ENCODE results near the gene HPCAL4. TPM values are rescaled to one million over a fixed set of nuclear protein-coding genes. Genes with fewer than 3 reads are reported as not detected.

HPCAL4 gene
- total RNA-seq, 1 experiment from 2014 or later = 1.3 TPM

GRCh38 chr1:39711966-39712340 lies 20.7 kb upstream of the HPCAL4 start:
- no peak for DNase-seq (ENCODE audit: low read depth, low spot score)
- in situ Hi-C loops (cut with HindIII; ENCODE audit: low pct_unique_long_range_greater_than_20kb, low sequenced_read_pairs) = no loop called here

DNA sequence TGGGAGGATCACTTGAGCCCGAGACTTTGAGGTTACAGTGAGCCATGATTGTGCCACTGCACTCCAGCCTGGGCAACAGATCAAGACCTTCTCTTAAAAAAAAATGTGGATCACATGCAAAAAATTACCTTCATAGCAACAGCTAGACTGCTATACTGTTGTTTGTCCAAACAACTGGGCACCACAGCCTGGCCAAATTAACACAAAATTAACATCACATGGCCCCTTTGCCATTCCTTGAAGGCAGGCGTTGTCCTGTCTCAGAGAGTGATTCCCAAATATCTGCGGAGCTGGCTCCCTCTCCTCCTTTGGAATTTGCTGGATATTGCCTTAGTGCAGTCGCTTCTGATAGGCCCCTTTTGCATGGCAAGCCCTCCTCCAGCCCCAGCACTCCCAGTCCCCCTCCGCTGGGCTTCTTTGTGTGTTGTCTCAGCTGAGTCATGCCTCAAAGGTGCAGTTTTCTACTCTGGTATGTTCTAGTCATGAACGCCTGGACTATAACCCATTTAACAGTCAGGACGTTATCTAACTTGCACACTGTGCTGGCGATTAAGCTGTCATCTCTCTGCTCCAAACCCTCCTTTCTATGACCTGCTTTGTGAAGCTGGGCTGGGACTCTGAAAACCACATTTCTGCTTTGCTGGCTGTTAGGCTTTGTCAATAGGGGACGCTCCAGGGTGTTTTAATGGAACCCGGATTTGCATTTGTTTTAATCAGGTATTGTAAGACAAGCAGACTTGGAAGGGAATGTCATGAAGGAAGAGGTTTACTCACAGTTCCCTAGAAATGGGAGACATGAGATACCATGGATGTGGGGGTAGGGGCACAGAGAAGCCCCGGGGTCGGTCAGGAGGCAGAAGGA lies 20.1 kb upstream of the HPCAL4 start:
- no peak for DNase-seq (ENCODE audit: low read depth, low spot score)
- in situ Hi-C loops (cut with HindIII; ENCODE audit: low pct_unique_long_range_greater_than_20kb, low sequenced_read_pairs) = no loop called here

- in situ Hi-C loops (cut with HindIII; ENCODE audit: low pct_unique_long_range_greater_than_20kb, low sequenced_read_pairs) = no loop called here
- no peak for DNase-seq (ENCODE audit: low read depth, low spot score)
These were observed 16.3 kb upstream of the HPCAL4 start for GRCh38 chr1:39707506-39707905.

DNA sequence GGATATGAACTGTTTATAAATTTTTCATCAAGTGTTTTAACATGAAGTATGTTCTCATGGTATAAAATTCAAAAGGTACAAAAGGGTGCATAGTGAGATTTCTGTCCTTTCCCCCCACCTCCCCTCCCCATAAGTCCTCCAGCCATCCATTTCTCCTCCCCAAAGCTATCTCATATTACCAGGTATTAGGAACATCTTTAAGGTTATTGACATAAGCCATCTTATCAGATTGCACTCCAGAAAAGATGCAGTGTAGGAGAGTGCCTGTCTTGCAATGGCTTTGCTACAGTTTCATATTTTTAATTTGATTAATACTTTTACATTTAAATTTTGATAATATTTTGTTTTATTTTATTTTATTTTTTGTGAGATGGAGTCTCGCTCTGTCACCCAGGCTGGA lies 13.5 kb upstream of the HPCAL4 start:
- DNase-seq (ENCODE audit: low read depth, low spot score) = no peak
- in situ Hi-C loops (cut with HindIII; ENCODE audit: low pct_unique_long_range_greater_than_20kb, low sequenced_read_pairs) = no loop called here

DNA sequence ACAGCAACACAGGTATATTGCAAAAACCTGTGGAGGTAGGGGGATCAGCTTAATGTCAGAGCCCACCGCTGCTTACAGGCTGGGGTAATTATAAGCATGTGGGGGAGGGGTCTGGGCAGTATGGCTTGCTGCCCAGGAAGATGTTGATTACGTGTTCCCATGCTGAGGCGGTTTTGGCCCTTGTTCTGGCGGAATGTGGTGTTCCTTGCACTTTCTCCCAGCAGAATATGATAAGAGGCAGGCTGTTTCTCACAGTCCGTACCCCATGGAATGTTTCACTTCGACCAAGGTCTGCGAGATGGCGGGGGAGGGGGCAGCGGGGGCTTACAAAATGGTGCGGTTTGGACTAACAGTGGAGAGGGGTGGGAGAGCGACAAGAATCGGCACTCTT lies 9.8 kb upstream of the HPCAL4 start:
- DNase-seq (ENCODE audit: low read depth, low spot score) = no peak
- in situ Hi-C loops (cut with HindIII; ENCODE audit: low pct_unique_long_range_greater_than_20kb, low sequenced_read_pairs) = no loop called here

DNA sequence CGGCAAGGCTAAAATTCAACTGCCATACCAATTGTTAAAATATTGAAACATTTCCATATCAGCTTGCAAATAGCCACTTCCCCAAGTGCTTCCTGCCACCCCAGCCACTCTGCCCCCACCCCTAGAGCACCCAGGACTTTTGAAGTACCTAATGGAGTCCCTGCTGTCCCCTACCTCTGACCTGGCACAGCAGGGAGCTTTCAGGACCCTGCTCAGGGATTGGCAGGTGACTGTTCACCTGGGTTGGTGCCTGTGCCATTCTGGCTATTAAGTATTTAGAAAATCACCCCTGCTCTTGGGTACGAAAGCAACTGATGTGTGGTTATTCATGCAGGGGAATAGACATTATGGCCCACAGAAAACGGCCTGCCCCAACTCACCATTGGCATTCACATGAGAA lies 9.1 kb upstream of the HPCAL4 start:
- in situ Hi-C loops (cut with HindIII; ENCODE audit: low pct_unique_long_range_greater_than_20kb, low sequenced_read_pairs) = no loop called here
- no peak for DNase-seq (ENCODE audit: low read depth, low spot score)

GRCh38 chr1:39699419-39699818 lies 8.2 kb upstream of the HPCAL4 start:
- no peak for DNase-seq (ENCODE audit: low read depth, low spot score)
- in situ Hi-C loops (cut with HindIII; ENCODE audit: low pct_unique_long_range_greater_than_20kb, low sequenced_read_pairs) = no loop called here

DNA sequence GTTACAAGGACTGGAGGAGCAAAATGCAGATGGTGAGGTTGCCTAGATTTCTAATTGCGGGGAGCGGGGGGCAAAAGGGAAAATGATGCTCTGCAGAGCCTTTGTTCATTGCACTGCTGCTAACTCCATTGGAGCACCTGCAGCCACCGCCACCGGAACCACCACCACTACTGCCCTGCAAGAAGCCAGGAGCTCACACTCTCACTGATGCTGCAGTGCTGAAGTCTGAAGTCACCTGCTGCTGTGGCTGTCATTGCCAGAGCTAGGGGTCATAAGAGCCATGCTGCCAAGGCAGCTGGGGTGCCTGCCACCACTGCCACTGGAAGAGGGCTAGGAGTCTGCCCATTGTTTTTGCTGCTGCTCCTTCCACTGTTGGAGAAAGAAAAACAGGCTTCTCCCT lies 7.3 kb upstream of the HPCAL4 start:
- DNase-seq (ENCODE audit: low read depth, low spot score) = no peak
- in situ Hi-C loops (cut with HindIII; ENCODE audit: low pct_unique_long_range_greater_than_20kb, low sequenced_read_pairs) = no loop called here

DNA sequence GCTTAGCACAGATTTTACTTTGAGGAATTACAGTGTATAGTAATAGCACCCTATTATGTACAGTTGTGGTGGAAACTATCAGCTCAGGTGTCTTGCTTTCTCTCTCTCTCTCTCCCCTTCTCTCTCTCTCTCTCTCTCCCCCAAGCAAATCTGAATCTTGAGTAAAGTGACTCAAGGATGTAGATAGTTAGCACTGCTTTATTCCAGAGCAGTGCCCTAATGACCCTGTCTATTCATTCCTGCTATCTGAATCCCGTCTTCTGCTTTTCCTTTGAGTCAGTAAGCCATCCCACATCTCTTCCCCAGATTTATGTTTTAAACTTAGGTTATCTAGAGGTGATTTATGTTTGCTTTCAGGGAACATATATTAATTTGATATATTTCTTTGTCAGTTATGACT lies 5.2 kb upstream of the HPCAL4 start:
- DNase-seq (ENCODE audit: low read depth, low spot score) = no peak
- in situ Hi-C loops (cut with HindIII; ENCODE audit: low pct_unique_long_range_greater_than_20kb, low sequenced_read_pairs) = no loop called here

DNA sequence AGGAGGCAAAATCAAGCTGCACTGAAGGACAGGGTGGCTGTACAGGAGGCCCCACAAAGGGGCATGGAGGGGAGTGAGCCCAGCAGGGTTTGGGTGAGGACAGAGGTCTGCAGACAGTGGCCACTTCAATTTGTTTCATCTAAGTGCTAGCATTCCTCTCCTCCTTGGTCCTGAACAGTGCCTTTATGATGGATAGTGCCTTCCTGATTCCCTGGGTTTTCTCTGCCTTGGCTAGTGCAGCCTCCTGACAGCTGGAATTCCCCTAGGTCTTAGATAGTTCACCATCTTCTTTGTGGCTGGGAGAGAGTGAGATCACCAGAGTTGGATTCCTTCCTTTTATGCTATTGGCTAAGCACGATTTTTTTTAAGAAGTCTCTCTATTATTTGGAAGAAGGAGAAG lies 3.8 kb upstream of the HPCAL4 start:
- in situ Hi-C loops (cut with HindIII; ENCODE audit: low pct_unique_long_range_greater_than_20kb, low sequenced_read_pairs) = no loop called here

GRCh38 chr1:39694026-39694425 lies 2.8 kb upstream of the HPCAL4 start:
- in situ Hi-C loops (cut with HindIII; ENCODE audit: low pct_unique_long_range_greater_than_20kb, low sequenced_read_pairs) = no loop called here
- no peak for DNase-seq (ENCODE audit: low read depth, low spot score)

More for the DNA sequence above, 3.8 kb upstream of the HPCAL4 start:
- DNase-seq (ENCODE audit: low read depth, low spot score) = no peak

GRCh38 chr1:39692152-39693074 lies 1.2 kb upstream of the HPCAL4 start:
- in situ Hi-C loops (cut with HindIII; ENCODE audit: low pct_unique_long_range_greater_than_20kb, low sequenced_read_pairs) = no loop called here
- DNase-seq (ENCODE audit: low read depth, low spot score) = no peak

DNA sequence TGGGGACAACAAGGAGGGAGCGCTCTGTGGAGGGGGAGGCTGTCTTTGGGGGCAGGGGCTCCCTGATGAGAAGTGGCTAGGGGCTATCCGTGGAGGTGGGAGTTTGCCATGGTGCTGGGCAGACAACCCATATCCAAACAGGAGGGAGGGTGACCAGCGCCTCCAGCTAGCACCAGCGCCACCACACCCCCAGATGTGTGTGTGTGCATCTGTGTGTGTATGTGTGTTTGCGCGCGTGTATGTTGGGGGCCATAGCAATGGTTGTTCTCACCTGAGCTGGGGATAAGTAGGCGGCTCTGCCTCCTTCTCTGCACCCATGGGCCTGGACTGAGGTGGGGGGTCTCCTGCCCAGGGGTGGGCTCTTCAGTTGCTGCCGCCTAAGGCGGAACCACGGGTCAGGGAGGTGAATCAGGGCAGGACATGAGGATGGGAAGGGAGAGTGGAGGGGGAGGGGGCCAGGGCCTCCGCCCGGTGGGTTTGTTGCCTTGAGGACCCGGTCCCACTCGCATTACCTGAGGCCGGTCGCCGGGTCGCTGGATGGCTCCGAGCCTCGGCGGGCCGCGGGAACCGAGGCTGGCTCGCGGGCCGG lies 345 bp downstream of the HPCAL4 start:
- in situ Hi-C loops (cut with HindIII; ENCODE audit: low pct_unique_long_range_greater_than_20kb, low sequenced_read_pairs) = no loop called here
- DNase-seq (ENCODE audit: low read depth, low spot score) = no peak

DNA sequence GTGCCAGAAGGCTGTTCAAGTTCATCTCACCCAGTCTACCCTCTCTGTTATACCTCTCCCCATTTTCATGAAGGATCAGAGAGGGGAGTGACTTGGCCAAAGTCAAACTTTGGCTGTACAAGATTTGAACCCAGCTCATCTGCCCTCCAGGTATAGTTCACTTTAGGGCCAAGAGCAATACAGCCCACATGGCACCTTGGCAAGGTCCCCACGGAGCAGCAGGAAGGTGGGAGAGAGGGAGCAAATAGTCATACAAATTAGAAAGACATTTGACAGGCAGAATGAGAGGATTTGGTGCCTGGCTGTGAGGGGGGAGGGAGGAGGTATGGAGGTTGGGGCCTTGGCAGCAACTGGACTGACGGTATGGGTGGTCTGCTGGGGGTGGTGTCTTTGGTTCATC lies 1.0 kb downstream of the HPCAL4 start:
- in situ Hi-C loops (cut with HindIII; ENCODE audit: low pct_unique_long_range_greater_than_20kb, low sequenced_read_pairs) = no loop called here
- no peak for DNase-seq (ENCODE audit: low read depth, low spot score)

DNA sequence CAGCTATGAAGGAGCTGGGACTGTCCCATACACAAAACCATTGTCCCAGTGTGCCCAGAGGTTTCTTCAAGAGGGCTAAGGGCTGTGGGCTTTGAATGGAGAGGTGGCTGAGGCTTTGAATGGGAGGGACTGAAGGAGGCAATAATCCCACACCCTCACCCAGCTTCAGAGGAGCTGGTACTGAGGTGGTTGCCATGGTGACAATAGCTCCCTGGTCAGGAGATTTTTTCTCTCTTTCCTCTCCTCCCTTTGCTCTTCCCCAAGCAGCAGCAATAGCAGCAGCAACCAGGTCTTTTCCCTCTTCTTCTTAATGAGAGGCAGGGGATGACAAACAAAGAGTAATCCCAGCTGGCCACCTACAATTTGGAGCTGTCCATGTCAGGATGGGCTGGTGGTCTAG lies 1.6 kb downstream of the HPCAL4 start:
- in situ Hi-C loops (cut with HindIII; ENCODE audit: low pct_unique_long_range_greater_than_20kb, low sequenced_read_pairs) = no loop called here
- DNase-seq (ENCODE audit: low read depth, low spot score) = no peak

- DNase-seq (ENCODE audit: low read depth, low spot score) = no peak
- in situ Hi-C loops (cut with HindIII; ENCODE audit: low pct_unique_long_range_greater_than_20kb, low sequenced_read_pairs) = no loop called here
These were observed 2.0 kb downstream of the HPCAL4 start for GRCh38 chr1:39689214-39689613.

DNA sequence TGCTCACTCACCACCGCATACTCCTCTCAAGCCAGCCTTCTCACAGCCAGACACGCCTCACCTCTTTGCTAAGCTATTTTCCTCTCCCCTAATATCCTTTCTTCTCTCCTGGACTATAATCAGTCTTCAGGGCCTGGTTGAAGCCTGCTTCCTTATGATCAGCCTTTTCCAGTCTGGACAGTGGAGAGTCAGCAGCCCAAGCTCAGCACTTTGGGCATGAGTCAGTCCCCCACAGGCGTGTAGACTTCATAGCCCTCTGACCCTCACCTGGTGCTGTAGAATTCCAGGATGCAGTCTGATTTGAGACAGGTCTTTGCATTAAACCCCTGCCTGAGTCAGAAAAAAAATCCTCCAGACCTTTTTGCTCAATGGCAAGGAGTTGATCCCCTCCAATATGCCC lies 2.5 kb downstream of the HPCAL4 start:
- in situ Hi-C loops (cut with HindIII; ENCODE audit: low pct_unique_long_range_greater_than_20kb, low sequenced_read_pairs) = no loop called here
- no peak for DNase-seq (ENCODE audit: low read depth, low spot score)

DNA sequence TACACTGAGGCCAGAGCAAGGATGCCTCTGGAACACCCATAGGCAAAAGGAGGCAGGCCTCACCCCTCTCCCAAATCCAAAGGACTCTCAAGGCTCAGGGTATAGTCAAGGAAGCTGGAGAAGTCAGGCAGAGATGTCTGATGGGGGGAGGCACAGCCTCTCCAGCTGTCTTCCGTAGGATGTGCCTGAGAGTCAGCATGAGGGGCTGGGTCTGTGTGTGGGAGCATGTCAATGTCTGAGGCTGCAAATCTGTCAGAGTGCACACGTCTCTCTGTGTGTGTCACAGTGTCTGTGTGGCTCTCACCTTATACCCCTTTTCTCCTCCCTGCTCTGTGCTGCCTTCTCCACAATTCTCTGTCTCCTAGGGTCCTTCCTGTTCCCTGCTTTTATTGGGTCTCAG lies 4.0 kb downstream of the HPCAL4 start:
- no peak for DNase-seq (ENCODE audit: low read depth, low spot score)
- in situ Hi-C loops (cut with HindIII; ENCODE audit: low pct_unique_long_range_greater_than_20kb, low sequenced_read_pairs) = no loop called here

Data from SK-MEL-5 (cell line).